Endometrium (tissue), 2 donors: ENCODE measurements around the gene FBXW5.

Experiments
- FAIRE-seq: peaks from 2 replicates; lab custom pipeline; 2012; peaks lifted over from hg19 to GRCh38; lab: Jason Lieb, UNC
- donor health status: control.
- donor health status: control.

FBXW5 gene

GRCh38 chr9:136906266-136906665 is 38.3 kb downstream of the FBXW5 start:
- FAIRE-seq = no peak

- FAIRE-seq = no peak
These were observed 41.4 kb downstream of the FBXW5 start for GRCh38 chr9:136903041-136903554.

GRCh38 chr9:136902259-136902821 is 42.2 kb downstream of the FBXW5 start:
- FAIRE-seq = no peak

- FAIRE-seq = no peak
These were observed 42.9 kb downstream of the FBXW5 start for GRCh38 chr9:136901516-136902258.

- FAIRE-seq = no peak
These were observed 43.5 kb downstream of the FBXW5 start for GRCh38 chr9:136900988-136901515.

GRCh38 chr9:136900556-136900955 is 44.0 kb downstream of the FBXW5 start:
- FAIRE-seq = no peak

- FAIRE-seq = no peak
These were observed 45.3 kb downstream of the FBXW5 start for GRCh38 chr9:136899196-136899595.

- FAIRE-seq = no peak
These were observed 45.9 kb downstream of the FBXW5 start for GRCh38 chr9:136898483-136899100.

GRCh38 chr9:136896027-136896426 is 48.5 kb downstream of the FBXW5 start:
- no peak for FAIRE-seq

GRCh38 chr9:136890661-136891060 is 53.9 kb downstream of the FBXW5 start:
- no peak for FAIRE-seq
